ENCODE results near the gene ZSCAN10. TPM values are rescaled to one million over a fixed set of nuclear protein-coding genes. Genes with fewer than 3 reads are reported as not detected.

ZSCAN10 gene
- polyA plus RNA-seq, 1 donor = 0.10 TPM

- peak; percentile 98 for DNase-seq
Observed at GRCh38 chr16:3134338-3135125, 35.4 kb upstream of the ZSCAN10 start, which contains the start of gene ZNF213. ZNF213 (plus strand) TSS chr16:3135029; CDS start chr16:3137281, 2,252 bp downstream.

- DNase-seq = no peak
Observed at GRCh38 chr16:3133844-3134243, 34.8 kb upstream of the ZSCAN10 start.

DNA sequence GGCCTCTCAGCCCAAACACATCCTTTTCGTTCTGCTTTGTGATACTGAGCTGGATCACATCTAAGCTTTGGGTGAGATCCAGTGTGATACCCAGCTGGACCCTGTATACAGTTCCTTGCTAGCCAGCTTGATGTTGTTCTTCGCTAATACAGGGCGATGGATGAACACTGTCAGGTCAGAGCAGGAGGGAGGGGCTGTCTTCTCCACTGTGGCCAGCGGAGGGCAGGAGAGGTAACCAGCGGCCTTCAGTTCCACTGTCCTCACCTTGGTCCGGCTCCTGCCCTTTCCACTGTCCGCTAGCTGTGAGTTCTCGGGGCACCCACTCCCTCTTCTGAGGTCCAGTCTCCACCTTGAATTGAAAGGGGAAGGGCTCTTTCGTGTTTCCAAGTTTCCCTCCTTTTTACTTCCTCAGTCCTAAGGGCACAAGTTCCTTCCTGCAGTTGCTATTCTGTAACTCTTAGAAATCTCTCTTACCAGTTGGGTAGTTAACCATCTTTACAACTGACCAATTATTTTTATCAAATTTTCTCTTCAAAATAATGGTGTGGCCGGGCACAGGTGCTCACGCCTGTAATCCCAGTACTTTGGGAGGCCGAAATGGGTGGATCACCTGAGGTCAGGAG is 32.8 kb upstream of the ZSCAN10 start:
- no peak for DNase-seq

- DNase-seq = peak; percentile 80
Observed at GRCh38 chr16:3129137-3130131, 30.3 kb upstream of the ZSCAN10 start.

DNA sequence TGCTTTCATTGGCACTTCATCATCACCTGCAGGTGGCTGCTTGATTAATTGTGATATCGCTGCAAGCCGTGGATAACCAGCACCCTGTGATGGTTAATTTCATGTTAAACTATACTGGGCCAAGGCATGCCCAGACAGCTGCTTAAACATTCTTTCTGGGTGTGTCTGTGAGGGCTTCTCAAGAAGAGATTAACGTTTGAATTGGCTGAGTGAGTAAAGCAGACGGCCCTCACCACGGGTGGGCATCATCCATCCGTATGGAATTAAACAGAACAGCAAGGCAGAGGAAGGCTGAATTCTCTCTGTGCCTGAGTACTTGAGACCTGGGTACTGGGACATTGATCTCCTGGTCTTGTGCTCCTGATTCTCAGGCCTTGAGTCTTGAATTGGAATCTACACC is 28.7 kb upstream of the ZSCAN10 start:
- DNase-seq = no peak

DNA sequence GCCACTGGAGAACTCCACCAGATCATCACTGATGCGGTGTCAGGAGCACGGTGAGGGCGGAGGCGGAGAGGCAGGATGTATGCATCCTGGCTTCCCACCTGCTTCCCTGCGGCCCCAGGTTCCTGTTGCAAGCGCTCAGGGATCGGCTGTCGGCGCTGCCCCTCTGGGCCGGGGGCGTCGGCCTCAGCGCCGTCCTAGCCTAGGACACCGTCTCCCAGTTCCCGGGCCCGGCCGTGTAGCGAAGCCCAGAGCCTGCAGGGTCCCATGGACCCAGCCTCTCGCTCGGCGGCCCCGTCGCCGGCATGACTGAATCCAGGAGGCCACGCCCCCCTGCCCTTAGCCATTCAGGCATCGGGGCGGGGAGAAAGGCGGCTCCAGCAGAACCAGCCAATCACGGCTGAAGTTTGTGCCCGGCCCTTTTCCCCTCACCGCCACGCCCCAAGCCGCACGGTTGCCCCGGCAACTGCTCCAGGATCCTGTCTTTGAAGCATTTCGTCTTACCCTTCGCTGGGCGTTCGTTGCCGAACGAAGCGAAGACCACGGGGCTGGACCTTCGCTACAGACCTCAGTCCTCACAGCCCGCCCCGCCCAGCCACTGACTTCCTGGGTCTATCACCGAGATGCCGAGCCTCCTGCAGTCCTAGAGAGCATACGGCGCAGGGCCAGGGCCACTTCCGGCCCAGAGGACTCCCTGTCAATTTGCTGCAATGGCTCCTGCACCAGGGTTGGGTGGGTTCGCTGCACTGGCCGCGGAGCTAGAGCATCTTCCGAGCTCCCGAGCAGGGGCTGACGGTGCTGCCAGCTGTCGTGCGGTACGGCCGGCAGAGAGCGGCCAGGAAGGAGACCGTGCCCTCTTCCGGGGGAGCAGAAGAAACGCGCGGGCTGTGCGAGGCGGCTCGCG is 25.1 kb upstream of the ZSCAN10 start:
- DNase-seq = peak; percentile 98

DNA sequence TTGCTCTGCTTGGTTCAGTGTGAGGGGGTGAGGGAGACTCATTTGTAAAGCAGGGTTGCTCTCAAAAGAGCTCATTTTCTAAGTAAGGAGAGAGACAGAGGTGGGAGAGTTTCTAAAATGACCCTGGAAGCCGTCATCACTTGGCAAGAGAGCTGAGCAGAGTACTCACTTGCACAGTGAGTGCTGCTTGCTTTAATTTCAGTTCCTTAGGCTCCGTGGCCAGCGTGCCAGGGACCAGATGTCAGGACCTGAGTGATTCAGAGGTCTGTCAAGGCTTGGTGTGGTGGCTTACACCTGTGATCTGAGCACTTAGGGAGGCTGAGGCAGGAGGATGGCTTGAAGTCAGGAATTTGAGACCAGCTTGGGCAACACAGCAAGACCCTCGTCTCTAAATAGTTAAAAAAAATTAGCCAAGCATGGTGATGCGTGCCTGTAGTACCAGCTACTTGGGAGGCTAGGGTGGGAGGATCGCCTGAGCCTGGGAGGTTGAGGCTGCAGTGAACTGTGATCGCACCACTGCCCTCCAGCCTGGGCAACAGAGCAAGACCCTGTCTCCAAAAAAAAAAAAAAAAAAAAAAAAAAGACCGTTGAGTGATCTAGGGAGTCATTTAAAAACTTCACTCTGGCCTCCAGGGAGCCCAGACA is 24.0 kb upstream of the ZSCAN10 start:
- no peak for DNase-seq

GRCh38 chr16:3121851-3122467 is 22.9 kb upstream of the ZSCAN10 start:
- no peak for DNase-seq

GRCh38 chr16:3120435-3120834 is 21.3 kb upstream of the ZSCAN10 start:
- DNase-seq = no peak

DNA sequence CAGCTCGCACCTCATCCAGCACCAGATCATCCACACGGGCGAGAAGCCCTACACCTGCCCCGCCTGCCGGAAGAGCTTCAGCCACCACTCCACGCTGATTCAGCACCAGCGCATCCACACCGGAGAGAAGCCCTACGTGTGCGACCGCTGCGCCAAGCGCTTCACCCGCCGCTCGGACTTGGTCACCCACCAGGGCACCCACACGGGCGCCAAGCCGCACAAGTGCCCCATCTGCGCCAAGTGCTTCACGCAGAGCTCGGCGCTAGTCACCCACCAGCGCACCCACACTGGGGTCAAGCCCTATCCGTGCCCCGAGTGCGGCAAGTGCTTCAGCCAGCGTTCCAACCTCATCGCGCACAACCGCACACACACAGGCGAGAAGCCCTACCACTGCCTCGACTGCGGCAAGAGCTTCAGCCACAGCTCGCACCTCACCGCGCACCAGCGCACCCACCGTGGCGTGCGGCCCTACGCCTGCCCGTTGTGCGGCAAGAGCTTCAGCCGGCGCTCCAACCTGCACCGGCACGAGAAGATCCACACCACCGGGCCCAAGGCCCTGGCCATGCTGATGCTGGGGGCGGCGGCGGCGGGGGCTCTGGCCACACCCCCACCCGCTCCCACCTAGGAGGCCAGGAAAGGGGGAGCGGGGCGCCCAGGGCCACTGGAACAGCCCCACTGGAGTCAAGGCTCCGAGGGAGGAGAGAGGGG is 20.8 kb upstream of the ZSCAN10 start:
- no peak for DNase-seq

GRCh38 chr16:3119286-3119685 is 20.2 kb upstream of the ZSCAN10 start:
- DNase-seq = no peak

DNA sequence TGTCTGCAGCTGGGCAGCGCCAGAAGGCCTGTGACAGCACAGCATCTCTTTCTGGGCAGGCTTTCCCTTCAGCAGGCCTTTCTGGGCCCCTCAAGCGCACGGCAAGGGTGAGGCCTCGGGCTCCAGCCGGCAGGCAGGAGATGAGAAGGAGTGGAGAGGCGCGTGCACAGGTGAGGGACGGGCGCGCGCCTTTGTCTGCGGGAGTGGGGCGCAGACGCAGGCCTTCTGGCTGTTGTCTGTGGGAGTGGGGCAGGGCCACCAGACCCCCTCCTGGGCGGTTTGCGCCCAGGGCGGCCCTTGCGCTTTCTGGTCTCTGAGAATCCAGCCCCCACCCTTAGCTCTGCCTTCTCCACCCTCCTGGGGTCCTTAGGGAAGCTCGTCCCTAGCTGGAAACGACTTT is 19.8 kb upstream of the ZSCAN10 start:
- DNase-seq = no peak

DNA sequence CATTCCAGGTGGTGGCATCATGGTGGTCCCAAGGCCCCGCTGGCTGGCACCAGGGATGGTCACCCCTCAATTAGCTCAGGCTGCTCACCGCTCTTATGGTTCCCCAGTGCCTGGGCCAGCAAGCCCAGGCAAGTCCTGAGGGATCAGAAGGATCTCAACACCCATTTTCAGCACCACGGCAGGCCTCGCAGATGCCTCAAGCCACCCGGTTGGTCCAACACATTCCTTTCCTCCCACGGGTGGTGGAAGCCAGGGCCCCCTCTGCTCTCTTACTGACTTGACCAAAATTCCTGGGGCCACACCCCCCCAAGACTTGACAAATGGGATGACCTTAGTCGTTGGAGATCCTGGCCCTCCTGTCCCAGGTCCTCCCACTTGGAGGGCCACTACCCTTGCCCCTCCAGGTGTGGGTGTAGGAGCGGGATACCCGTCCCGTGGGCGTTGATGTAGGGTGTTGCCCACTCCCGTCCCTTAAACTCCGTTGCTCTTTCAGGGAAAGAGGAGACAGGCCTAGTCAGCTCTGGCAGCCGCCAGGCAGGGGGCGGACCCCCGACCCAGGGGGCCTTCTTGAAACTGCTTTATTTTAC is 19.2 kb upstream of the ZSCAN10 start:
- no peak for DNase-seq

GRCh38 chr16:3115561-3115960 is 16.5 kb upstream of the ZSCAN10 start:
- DNase-seq = no peak

GRCh38 chr16:3115003-3115402 is 15.9 kb upstream of the ZSCAN10 start:
- DNase-seq = no peak

DNA sequence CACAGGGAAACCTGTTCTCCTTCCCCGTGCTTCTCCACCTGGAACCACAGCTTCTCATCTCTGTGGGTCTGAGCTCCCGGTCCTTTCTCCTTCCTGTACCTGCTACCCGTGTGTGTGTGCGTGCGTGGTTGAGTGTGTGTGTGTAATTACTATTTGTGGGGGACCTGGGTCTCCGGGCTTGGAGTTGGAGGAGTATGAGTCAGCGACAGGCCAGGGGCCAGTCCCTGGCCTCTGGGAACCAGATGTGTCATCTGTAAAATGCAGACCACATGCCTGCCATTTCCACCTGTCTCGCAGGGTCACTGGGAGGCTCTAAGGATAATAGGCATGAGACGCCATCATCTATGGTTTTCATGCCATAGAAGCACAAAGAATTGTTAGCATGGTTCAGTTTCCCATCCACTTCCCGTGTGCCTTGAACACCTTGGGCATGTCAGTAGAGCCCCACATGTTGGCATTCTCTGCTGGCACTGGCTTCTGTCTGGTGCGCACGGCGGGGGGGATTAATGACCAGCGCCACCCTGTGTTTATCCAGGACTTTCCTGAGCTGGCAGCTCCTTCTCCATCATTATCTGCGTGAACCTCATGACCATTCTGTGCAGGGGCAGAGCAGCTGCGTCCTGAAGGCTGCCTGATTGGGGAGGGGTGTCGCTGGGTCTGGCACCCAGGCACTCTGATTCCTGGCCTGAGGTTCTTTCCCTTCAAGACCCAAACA is 14.8 kb upstream of the ZSCAN10 start:
- DNase-seq = no peak

DNA sequence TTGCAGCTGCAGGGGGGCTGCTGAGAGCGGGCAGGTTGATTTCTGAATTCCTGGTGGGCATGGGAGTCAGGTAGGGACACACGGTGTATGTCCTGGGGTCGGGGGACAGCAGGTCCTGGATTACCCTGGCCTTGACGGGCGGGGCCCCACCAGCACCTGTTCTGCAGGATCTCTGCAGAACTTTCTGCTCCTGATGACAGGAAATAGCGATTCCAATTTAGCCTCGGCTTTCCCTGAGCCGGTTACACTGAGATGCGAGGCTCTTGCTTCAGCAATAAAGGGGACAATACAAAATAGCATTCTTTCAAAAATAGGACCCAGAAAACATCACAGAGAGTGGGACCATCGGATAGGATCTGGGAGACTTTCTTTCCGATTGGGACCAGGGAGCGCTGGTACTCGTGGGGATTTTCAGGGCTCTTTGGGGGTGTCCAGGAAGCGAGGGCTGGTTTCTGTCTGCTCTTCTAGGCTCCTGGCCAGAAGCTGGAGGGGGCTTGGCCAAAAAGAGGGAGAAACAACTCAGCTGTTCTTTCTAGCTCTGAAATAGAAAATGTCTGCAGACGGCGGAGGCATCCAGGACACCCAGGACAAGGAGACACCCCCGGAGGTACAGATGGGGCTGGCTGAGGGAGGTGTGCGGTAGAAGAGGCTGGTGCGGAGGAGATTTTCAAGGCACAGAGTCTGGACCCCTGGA is 13.9 kb upstream of the ZSCAN10 start:
- no peak for DNase-seq
